Measurements from ENCODE around the gene CFLAR.
"Not testable (repeated sequence)": the region's sequence is repeated elsewhere in the genome, so short reads cannot be mapped to it uniquely, and the experiment has no call there.

The CFLAR gene

DNA sequence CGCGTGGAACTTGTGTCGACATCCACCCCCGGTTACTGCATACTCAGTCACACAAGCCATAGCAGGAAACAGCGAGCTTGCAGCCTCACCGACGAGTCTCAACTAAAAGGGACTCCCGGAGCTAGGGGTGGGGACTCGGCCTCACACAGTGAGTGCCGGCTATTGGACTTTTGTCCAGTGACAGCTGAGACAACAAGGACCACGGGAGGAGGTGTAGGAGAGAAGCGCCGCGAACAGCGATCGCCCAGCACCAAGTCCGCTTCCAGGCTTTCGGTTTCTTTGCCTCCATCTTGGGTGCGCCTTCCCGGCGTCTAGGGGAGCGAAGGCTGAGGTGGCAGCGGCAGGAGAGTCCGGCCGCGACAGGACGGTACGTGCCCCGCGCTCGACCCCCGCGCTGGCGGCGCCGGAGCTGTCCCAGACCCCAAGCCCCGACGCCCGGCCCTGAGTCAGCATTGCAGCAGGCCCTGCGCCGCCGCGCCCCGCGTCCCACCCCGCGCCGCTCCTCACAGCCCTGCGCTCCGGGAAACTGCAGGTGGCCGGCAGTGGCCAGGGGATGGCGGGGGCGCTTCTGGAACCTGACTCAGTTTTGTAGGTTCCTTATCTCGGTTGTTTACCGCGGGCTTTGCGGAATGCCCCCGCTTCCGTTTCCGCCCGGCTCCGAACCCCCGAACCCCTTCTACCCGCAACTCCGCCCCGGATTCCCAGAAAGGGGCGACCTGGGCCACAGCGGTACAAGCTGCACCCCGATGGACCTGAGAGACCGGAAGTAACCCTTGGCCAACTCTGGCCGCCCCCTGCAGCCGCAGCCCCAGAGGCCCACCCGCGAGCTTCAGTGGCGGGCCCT is at the start of gene CFLAR:
Gene CFLAR, plus strand, starts transcription at position 50 of the 844 bp plus-strand sequence. CDS start 13,702 bp downstream, outside the sequence.
- DNase-seq: peak; percentile 91

GRCh38 chr2:201070948-201071478 is 45.0 kb upstream of the CFLAR start:
- DNase-seq: no peak

DNA sequence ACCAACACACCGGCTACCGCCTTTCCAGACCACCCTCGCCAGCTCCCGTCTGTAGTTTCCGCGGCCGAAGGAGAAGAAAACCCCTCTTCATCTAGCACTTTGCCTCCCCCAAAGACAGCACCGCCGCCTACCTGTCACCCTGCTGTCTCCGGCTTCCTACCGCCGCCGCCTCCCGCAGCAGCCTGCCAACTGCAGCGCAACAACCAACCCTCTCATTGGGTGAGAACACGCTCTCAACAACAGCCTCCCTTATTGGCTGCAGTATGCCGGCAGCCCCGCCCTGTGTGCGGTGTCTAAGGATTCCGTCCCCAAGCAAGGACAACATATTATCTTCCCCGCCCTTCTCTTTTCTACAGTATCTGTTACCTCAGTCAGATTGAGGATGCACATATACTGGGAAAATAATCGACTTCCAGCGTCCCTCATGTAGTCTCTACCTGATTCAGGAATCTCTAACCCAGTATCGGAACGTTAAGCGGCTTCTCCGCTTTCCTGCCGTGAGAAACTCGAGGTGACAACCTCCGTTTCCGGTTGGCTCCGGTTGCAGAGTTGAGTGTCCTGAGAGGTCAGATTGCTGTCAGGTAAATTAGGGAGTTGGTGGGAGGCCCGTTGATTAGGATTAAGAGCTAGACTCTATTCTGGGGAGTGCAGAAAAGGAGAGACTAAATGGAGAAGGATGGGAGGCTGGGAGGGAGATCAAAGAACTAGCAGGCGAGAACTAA is 44.3 kb upstream of the CFLAR start, which contains the start of the genes HYCC2 and NDUFB3:
Gene HYCC2, minus strand, starts transcription at position 193 of the 722 bp plus-strand sequence. CDS start 47,662 bp downstream, outside the sequence.
Gene NDUFB3, plus strand, starts transcription at position 523 of the 722 bp plus-strand sequence. CDS start 6,882 bp downstream, outside the sequence.
- peak; percentile 90 for DNase-seq

- no peak for DNase-seq
These were observed 43.8 kb upstream of the CFLAR start for GRCh38 chr2:201072201-201072530.

DNA sequence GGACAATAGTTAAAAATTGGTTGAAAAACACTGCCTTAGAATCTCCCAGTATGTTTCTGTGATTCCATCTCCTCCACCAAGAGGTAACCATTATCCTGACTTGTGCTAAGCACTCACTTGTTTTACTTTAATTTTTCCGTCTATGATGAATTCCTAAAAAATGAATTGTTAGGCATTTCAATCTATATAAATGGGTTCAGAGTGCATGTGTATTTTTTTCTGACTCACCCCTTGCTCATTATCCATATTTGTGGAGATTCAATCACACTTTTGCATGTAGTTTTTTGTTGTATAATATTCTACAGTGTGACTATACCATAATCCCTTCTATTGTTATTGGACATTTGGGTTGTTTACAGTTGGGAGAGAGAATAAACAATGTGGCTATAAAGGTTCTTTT is 42.9 kb upstream of the CFLAR start:
- DNase-seq: no peak

DNA sequence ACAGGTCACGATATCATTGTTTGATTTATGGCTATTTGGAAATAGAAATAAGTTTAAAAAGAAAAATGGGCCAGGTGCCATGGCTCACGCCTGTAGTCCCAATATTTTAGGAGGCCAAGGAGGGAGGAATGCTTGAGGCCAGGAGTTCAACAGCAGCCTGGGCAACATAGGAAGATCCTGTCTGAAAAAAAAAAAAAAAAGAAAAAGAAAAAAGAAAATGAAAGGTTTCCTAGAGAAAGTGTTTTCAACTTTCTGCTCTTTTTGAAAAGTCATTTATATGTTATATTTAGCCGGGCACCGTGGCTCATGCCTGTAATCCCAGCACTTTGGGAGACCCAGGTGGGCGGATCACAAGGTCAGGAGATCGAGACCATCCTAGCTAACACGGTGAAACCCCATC is 41.0 kb upstream of the CFLAR start:
- no peak for DNase-seq

- no peak for DNase-seq
These were observed 31.1 kb upstream of the CFLAR start for GRCh38 chr2:201084863-201085262.

GRCh38 chr2:201090574-201090973 is 25.4 kb upstream of the CFLAR start:
- no peak for DNase-seq

- no peak for DNase-seq
These were observed 22.4 kb upstream of the CFLAR start for GRCh38 chr2:201093573-201093972.

- no peak for DNase-seq
These were observed 15.5 kb upstream of the CFLAR start for GRCh38 chr2:201100497-201100896.

- no peak for DNase-seq
These were observed 10.2 kb upstream of the CFLAR start for GRCh38 chr2:201105759-201106158.

- DNase-seq: no peak
These were observed 8.3 kb upstream of the CFLAR start for GRCh38 chr2:201107624-201108023.

- no peak for DNase-seq
These were observed 7.6 kb upstream of the CFLAR start for GRCh38 chr2:201108341-201108740.

GRCh38 chr2:201109186-201109585 is 6.8 kb upstream of the CFLAR start:
- no peak for DNase-seq

DNA sequence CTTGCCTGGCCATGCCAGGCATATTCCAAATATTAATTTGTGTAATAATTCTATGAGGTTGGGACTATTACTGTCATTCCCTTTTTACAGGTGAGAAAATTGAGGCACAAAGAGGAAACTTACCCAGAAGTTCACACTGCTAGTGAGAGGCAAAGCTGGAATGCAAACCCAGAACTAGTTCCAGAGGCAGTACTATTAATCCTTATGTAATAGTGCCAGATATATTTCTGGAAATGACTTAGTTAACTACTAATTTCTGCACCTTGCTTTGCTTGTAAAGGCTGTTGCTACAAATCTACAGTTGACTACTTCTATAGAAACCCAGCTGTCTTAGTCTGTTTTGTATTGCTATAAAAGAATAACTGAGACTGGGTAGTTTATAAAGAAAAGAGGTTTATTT is 5.3 kb upstream of the CFLAR start:
- DNase-seq: no peak

- DNase-seq: no peak
These were observed 4.9 kb upstream of the CFLAR start for GRCh38 chr2:201111096-201111495.

DNA sequence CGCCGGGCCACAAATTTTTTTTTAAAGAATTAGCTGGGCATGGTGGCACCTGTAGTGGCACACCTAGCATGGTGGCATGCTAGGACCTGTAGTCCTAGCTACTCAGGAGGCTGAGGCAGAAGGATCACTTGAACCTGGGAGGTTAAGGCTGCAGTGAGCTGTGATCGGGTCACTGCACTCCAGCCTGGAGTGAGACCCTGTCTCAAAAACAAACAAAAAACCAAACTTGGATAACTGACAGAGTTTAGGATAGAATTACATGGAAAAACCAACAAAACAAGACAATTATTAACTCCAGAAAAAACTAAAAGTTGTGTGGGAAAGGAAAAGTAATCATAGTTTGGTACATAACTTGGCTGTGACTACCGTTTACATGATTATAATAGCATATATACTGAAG is 1.6 kb upstream of the CFLAR start:
- DNase-seq: no peak

GRCh38 chr2:201114846-201115245 is 1.1 kb upstream of the CFLAR start:
- DNase-seq: no peak

DNA sequence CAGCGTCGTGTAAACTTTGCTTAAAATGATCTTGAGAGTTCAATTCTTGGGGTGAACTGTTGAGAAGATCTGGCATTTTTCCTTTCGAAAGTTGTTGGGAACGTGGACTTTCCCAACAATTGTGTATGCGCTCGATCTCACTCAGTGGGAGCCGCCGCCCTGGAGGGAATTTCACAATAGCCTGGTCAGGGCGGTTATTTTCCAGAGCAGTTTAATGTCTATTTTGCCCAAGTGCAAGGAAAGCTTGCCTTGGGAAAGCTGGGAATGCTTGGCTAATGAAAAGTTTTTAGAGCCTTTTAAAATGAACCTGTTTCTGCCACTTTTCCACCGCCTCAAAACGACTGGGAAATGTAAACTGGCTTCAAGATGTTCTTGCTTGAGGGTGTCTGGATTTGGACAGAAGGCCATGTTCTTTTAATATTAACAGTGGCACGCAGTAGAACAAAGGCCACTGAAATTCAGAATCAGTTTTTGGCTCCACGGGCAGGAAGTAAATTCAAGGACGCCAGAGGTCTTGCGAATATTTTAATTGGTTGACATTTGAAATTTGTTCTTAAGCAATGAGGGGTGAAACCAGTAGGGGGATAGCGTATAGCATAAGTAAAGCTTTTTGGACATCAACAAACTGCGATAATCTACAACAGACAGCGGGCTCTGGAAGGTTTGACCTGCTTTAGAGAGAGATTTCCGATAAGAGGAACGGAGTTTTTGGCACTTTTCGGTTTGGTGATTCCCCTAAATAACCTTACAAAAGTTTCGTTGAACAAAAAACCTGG is 1.2 kb downstream of the CFLAR start:
- no peak for DNase-seq

DNA sequence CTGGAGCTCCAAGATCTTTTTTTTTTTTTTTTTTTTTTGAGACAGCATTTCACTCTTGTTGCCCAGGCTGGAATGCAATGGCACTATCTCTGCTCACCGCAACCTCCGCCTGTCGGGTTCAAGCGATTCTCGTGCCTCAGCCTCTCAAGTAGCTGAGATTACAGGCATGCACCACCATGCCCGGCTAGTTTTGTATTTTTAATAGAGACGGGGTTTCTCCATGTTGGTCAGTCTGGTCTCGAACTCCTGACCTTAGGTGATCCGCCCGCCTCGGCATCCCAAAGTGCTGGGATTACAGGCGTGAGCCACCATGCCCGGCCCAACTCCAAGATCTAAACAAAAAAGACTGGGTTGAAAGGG is 1.8 kb downstream of the CFLAR start:
- DNase-seq: not testable (repeated sequence)

GRCh38 chr2:201118121-201118960 is 2.4 kb downstream of the CFLAR start:
- peak; percentile 91 for DNase-seq
